Psoas muscle (tissue), 8 donors: ENCODE data around the gene VGLL4. TPM values are rescaled to one million over a fixed set of nuclear protein-coding genes. Genes with fewer than 3 reads are reported as not detected.

ENCODE experiments used
- ATAC-seq, 4 donors: fragments of 200-7000 bp; cut with Tn5 transposase; one replicate each; pipeline ENCODE4 v1.9.1; 2020; ENCODE audit warnings: moderate library complexity in 3 of 4, mild to moderate bottlenecking in 2 of 4
- DNase-seq, 2 donors: peaks; one replicate each; pipeline ENCODE4 v3.0.0-alpha.2; 2020
- H3K27ac ChIP-seq: fragments of 200-600 bp; one replicate; pipeline ENCODE4 v1.8.0; 2022
- H3K27me3 ChIP-seq, 3 donors: fragments of 200-600 bp in 1 of 3; one replicate each; pipeline versions ENCODE4 v1.6.1 to v1.8.0; 2013 to 2022; ENCODE audit warnings: low read length in 2 of 3, mild to moderate bottlenecking in 2 of 3, moderate library complexity in 1 of 3; ENCODE audit not compliant: insufficient read depth in 3 of 3
- H3K36me3 ChIP-seq, 2 donors: fragments of 200-600 bp in 1 of 2; one replicate each; pipeline versions ENCODE4 v1.6.1 to v1.8.0; 2013 to 2022; ENCODE audit warnings: low read depth in 1 of 2, mild to moderate bottlenecking in 1 of 2, moderate library complexity in 1 of 2; ENCODE audit not compliant: insufficient read depth in 1 of 2
- H3K4me1 ChIP-seq: fragments of 200-600 bp; one replicate; pipeline ENCODE4 v1.8.0; 2022
- H3K4me3 ChIP-seq: fragments of 200-600 bp; one replicate; pipeline ENCODE4 v1.8.0; 2022; ENCODE audit warnings: mild to moderate bottlenecking
- H3K9me3 ChIP-seq: fragments of 200-600 bp; one replicate; pipeline ENCODE4 v1.8.0; 2022
- CTCF ChIP-seq: fragments of 200-600 bp; IDR thresholded peaks from one replicate; pipeline ENCODE4 v1.8.0; 2022; ENCODE audit warnings: antibody characterized with exemption
- WGBS, 3 donors: extraction: QIAGEN DNeasy Blood & Tissue Kit; methylation state at CpG; one replicate each; pipeline versions ENCODE4 v1.1.6 to v1.1.7; 2013; 5-methylcytosine and 5-hydroxymethylcytosine counted together
- intact Hi-C, 2 donors: fragments of 100-400 bp; cut with DNase I; formaldehyde crosslinking; loops; one replicate each; pipeline versions ENCODE4 v1.11.0 to v1.14.2; 2022
- polyA plus RNA-seq, 3 donors: library from polyadenylated mRNA; stranded (reverse); fragments of 200-250 nt; gene quantifications; one replicate each; pipeline ENCODE4 v1.2.3, GENCODE V29; 2013
- total RNA-seq, 4 donors: library from RNA; stranded (reverse); fragmentation: NEBNext Ultra II Directional in 2 of 4; extraction: Animal tissue kit (Norgen Biotek cat#: 25700) in 2 of 4; gene quantifications; one replicate each; pipeline versions ENCODE4 v1.2.1 to v1.2.4, GENCODE V29; 2021 to 2023
- donor health status: healthy with polysubstance abuse.
- donor health status: DM: no; HTN: no; CAD: no; lungs with moderate emphysema.
- donor health status: Bipolar disorder and iron deficiency.
- donor health status: healthy.
- donor health status: DM: yes; HTN: yes; CAD: no.
- donor health status: DM: no; HTN: no; CAD: no.
- donor health status: DM: no; HTN: no; CAD: no.
- donor health status: DM: yes; HTN: yes; CAD: no.

Gene VGLL4
- total and polyA plus RNA-seq, 7 donors = 8.0 to 14.8 (median 11.7) TPM

GRCh38 chr3:11563159-11563864 lies 80.4 kb downstream of the VGLL4 start:
- Histone ChIP-seq H3K9me3 (no peaks in the 10 kb centered on the region), H3K4me3 (no peak overlapping the region), H3K27ac (peak overlapping the region; percentile 23), H3K4me1 (peaks cover 44% of the 10 kb centered on the region), H3K27me3 (no peaks in the 10 kb centered on the region), H3K36me3 (peaks cover 0 to 31% of the 10 kb centered on the region in 2 donors)
- intact Hi-C loops = no loop called here
- no peak for TF ChIP-seq CTCF
- no peak for ATAC-seq
- WGBS, 3 donors = 90 to 93% (median 91%) methylated on average over 16 of the region's 16 CpGs
- DNase-seq = no peak

- peaks cover 0 to 38% of the 10 kb centered on the region in 2 donors for H3K36me3 ChIP-seq
- no peak overlapping the region for H3K4me3 ChIP-seq
- no peaks in the 10 kb centered on the region for H3K9me3 ChIP-seq
- WGBS, 3 donors = 83 to 91% (median 87%) methylated on average over 17 of the region's 17 CpGs
- H3K27me3 ChIP-seq = no peaks in the 10 kb centered on the region
- no peak for ATAC-seq
- peak overlapping the region; percentile 21 for H3K27ac ChIP-seq
- intact Hi-C loops = no loop called here
- no peak for TF ChIP-seq CTCF
- DNase-seq = no peak
- peaks cover 44% of the 10 kb centered on the region for H3K4me1 ChIP-seq
Measured at GRCh38 chr3:11562277-11562881, 81.3 kb downstream of the VGLL4 start.

GRCh38 chr3:11560746-11561145 lies 83.0 kb downstream of the VGLL4 start:
- H3K4me1 ChIP-seq = peaks cover 55% of the 10 kb centered on the region
- no peak for TF ChIP-seq CTCF
- H3K36me3 ChIP-seq = peaks cover 0 to 44% of the 10 kb centered on the region in 2 donors
- H3K4me3 ChIP-seq = no peak overlapping the region
- intact Hi-C loops = no loop called here
- no peaks in the 10 kb centered on the region for H3K27me3 ChIP-seq
- H3K9me3 ChIP-seq = no peaks in the 10 kb centered on the region
- WGBS, 3 donors = 88 to 91% (median 91%) methylated on average over 11 to 12 of the region's 12 CpGs
- ATAC-seq = peak in 1 of 4 donors; percentile 5
- peak overlapping the region; percentile 62 for H3K27ac ChIP-seq
- DNase-seq = no peak

- H3K36me3 ChIP-seq = peaks cover 0 to 49% of the 10 kb centered on the region in 2 donors
- peak overlapping the region; percentile 62 for H3K27ac ChIP-seq
- WGBS, 3 donors = 43 to 57% (median 47%) methylated on average over 15 of the region's 15 CpGs
- no peaks in the 10 kb centered on the region for H3K27me3 ChIP-seq
- H3K4me3 ChIP-seq = no peak overlapping the region
- no peaks in the 10 kb centered on the region for H3K9me3 ChIP-seq
- DNase-seq = no peak
- TF ChIP-seq CTCF = no peak
- intact Hi-C loops = no loop called here
- H3K4me1 ChIP-seq = peaks cover 61% of the 10 kb centered on the region
- ATAC-seq = peak in 1 of 4 donors; percentile 8
Measured at GRCh38 chr3:11559816-11560633, 83.7 kb downstream of the VGLL4 start.
